Astrocyte of the cerebellum (primary cell): ENCODE data around the gene CACTIN.
"Not testable (repeated sequence)": the region's sequence is repeated elsewhere in the genome, so short reads cannot be mapped to it uniquely, and the experiment has no call there.

Source experiments
- DNase-seq: peaks from one replicate; pipeline ENCODE4 v3.0.0-alpha.2; 2011; ENCODE audit warnings: low read depth
- H3K4me3 ChIP-seq: 2 replicates; pipeline ENCODE4 v1.5.1; 2011; ENCODE audit warnings: mild to moderate bottlenecking, low read depth, low read length, moderate library complexity
- CTCF ChIP-seq: IDR thresholded peaks from 2 replicates; pipeline ENCODE4 v1.5.1; 2012; ENCODE audit warnings: low read length, low read depth, moderate library complexity, mild to moderate bottlenecking; ENCODE audit errors: missing control alignments
- in situ Hi-C: cut with HindIII; loops from 2 replicates; pipeline ENCODE4 v1.10.0; 2017; ENCODE audit warnings: low sequenced_read_pairs

The CACTIN gene

GRCh38 chr19:3632739-3633558 is 6.4 kb upstream of the CACTIN start:
- H3K4me3 ChIP-seq = no peak overlapping the region
- TF ChIP-seq CTCF = no peak
- no peak for DNase-seq
- in situ Hi-C loops = no loop called here

- no peak for DNase-seq
- H3K4me3 ChIP-seq = no peak overlapping the region
- in situ Hi-C loops = no loop called here
- TF ChIP-seq CTCF = no peak
Measured at GRCh38 chr19:3632098-3632497, 5.5 kb upstream of the CACTIN start.

- no peak for DNase-seq
- TF ChIP-seq CTCF = no peak
- H3K4me3 ChIP-seq = no peak overlapping the region
- in situ Hi-C loops = no loop called here
Measured at GRCh38 chr19:3631053-3631861, 4.7 kb upstream of the CACTIN start.

- in situ Hi-C loops, H3K4me3 ChIP-seq, DNase-seq: not testable (repeated sequence)
Measured at GRCh38 chr19:3628766-3629165, 2.2 kb upstream of the CACTIN start.

- H3K4me3 ChIP-seq = peak overlapping the region; percentile 94
- TF ChIP-seq CTCF = no peak
- no peak for DNase-seq
- in situ Hi-C loops = no loop called here
Measured at GRCh38 chr19:3627351-3627723, 747 bp upstream of the CACTIN start.

- no peak for TF ChIP-seq CTCF
- H3K4me3 ChIP-seq = peak overlapping the region; percentile 94
- DNase-seq = no peak
- in situ Hi-C loops = no loop called here
Measured at GRCh38 chr19:3625996-3626472, 556 bp downstream of the CACTIN start.

GRCh38 chr19:3623716-3624115 is 2.9 kb downstream of the CACTIN start:
- no peak for TF ChIP-seq CTCF
- no peak overlapping the region for H3K4me3 ChIP-seq
- in situ Hi-C loops = loop anchor here (5.0 kb wide), 2 partner anchors 46 to 86 kb away; partner anchors contain the start of gene TEKTIP1
- no peak for DNase-seq
